ENCODE data around the gene ANO6. TPM values are rescaled to one million over a fixed set of nuclear protein-coding genes. Genes with fewer than 3 reads are reported as not detected.
A peak's percentile ranks its signal among the peaks of the same experiment; 100 is the strongest.

Gene ANO6
- total RNA-seq, 1 donor from 2014 or later, result 49.0 TPM

- no peaks in the 10 kb centered on the region for H3K27me3 ChIP-seq
- H3K27ac ChIP-seq, result no peak overlapping the region
- no peak for DNase-seq (ENCODE audit: low spot score)
- no peak for TF ChIP-seq EZH2phosphoT487 (IDR thresholded peaks at IDR 0.05)
- TF ChIP-seq CTCF (IDR thresholded peaks at IDR 0.05), result peak; percentile 37
- no peak for TF ChIP-seq EZH2 (IDR thresholded peaks at IDR 0.05)
- no peak overlapping the region for H3K9ac ChIP-seq
- no peaks in the 10 kb centered on the region for H3K36me3 ChIP-seq
- peaks cover 6% of the 10 kb centered on the region for H3K36me3 Mint-ChIP-seq
- peaks cover 6% of the 10 kb centered on the region for H3K4me1 ChIP-seq
- H2AFZ ChIP-seq (replicated peaks), result no peak overlapping the region
- no peak overlapping the region for H3K4me2 ChIP-seq
- no peak overlapping the region for H3K4me3 ChIP-seq
- H3F3A ChIP-seq (ENCODE audit: low read depth), result no peaks in the 10 kb centered on the region
- no peaks in the 10 kb centered on the region for H3K79me2 ChIP-seq (ENCODE audit: low read depth)
- no peak overlapping the region for H3K4me3 Mint-ChIP-seq
- peaks cover 12% of the 10 kb centered on the region for H3K9me3 ChIP-seq (ENCODE audit: low read depth)
- H4K20me1 ChIP-seq (ENCODE audit: low read depth), result no peaks in the 10 kb centered on the region
- H3K27ac Mint-ChIP-seq, result no peak overlapping the region
- H3K9me3 Mint-ChIP-seq, result peaks cover 9% of the 10 kb centered on the region
- H3K4me1 Mint-ChIP-seq, result no peaks in the 10 kb centered on the region
- H3K27me3 Mint-ChIP-seq (ENCODE audit: insufficient read depth, low read depth), result no peaks in the 10 kb centered on the region
Observed at GRCh38 chr12:45183246-45183645, 32.6 kb upstream of the ANO6 start.

- H4K20me1 ChIP-seq (ENCODE audit: low read depth), result no peaks in the 10 kb centered on the region
- H3K4me1 Mint-ChIP-seq, result no peaks in the 10 kb centered on the region
- no peaks in the 10 kb centered on the region for H3F3A ChIP-seq (ENCODE audit: low read depth)
- peaks cover 2% of the 10 kb centered on the region for H3K9me3 ChIP-seq (ENCODE audit: low read depth)
- no peak overlapping the region for H2AFZ ChIP-seq (replicated peaks)
- H3K4me3 Mint-ChIP-seq, result no peak overlapping the region
- H3K27me3 Mint-ChIP-seq (ENCODE audit: insufficient read depth, low read depth), result peaks cover 3% of the 10 kb centered on the region
- H3K4me3 ChIP-seq, result no peak overlapping the region
- H3K9ac ChIP-seq, result no peak overlapping the region
- TF ChIP-seq EZH2phosphoT487 (IDR thresholded peaks at IDR 0.05) (no peak), CTCF (IDR thresholded peaks at IDR 0.05) (no peak), EZH2 (IDR thresholded peaks at IDR 0.05) (no peak)
- peaks cover 2% of the 10 kb centered on the region for H3K9me3 Mint-ChIP-seq
- no peaks in the 10 kb centered on the region for H3K36me3 ChIP-seq
- no peaks in the 10 kb centered on the region for H3K79me2 ChIP-seq (ENCODE audit: low read depth)
- DNase-seq (ENCODE audit: low spot score), result no peak
- no peak overlapping the region for H3K27ac ChIP-seq
- peaks cover 4% of the 10 kb centered on the region for H3K36me3 Mint-ChIP-seq
- H3K27ac Mint-ChIP-seq, result no peak overlapping the region
- H3K4me1 ChIP-seq, result peaks cover 9% of the 10 kb centered on the region
- H3K27me3 ChIP-seq, result no peaks in the 10 kb centered on the region
- H3K4me2 ChIP-seq, result no peak overlapping the region
Observed at GRCh38 chr12:45184147-45184963, 31.5 kb upstream of the ANO6 start.

GRCh38 chr12:45186762-45187161 lies 29.1 kb upstream of the ANO6 start:
- DNase-seq (ENCODE audit: low spot score), result no peak
- Histone ChIP-seq H3K27me3 (no peaks in the 10 kb centered on the region), H3K36me3 (no peaks in the 10 kb centered on the region), H2AFZ (replicated peaks) (no peak overlapping the region), H3K9ac (no peak overlapping the region), H3K4me3 (no peak overlapping the region), H3K79me2 (ENCODE audit: low read depth) (no peaks in the 10 kb centered on the region), H4K20me1 (ENCODE audit: low read depth) (no peaks in the 10 kb centered on the region), H3K4me2 (no peak overlapping the region), H3K9me3 (ENCODE audit: low read depth) (no peaks in the 10 kb centered on the region), H3K4me1 (peaks cover 9% of the 10 kb centered on the region), H3F3A (ENCODE audit: low read depth) (no peaks in the 10 kb centered on the region), H3K27ac (no peak overlapping the region)
- peaks cover 3% of the 10 kb centered on the region for H3K27me3 Mint-ChIP-seq (ENCODE audit: insufficient read depth, low read depth)
- peaks cover 4% of the 10 kb centered on the region for H3K36me3 Mint-ChIP-seq
- H3K4me3 Mint-ChIP-seq, result no peak overlapping the region
- no peaks in the 10 kb centered on the region for H3K9me3 Mint-ChIP-seq
- no peaks in the 10 kb centered on the region for H3K4me1 Mint-ChIP-seq
- H3K27ac Mint-ChIP-seq, result no peak overlapping the region
- TF ChIP-seq EZH2 (IDR thresholded peaks at IDR 0.05) (no peak), EZH2phosphoT487 (IDR thresholded peaks at IDR 0.05) (no peak), CTCF (IDR thresholded peaks at IDR 0.05) (no peak)

Data from neural progenitor cell (in vitro differentiated cells).